Spleen (tissue), 11 donors: ENCODE data around the gene MIS18BP1. TPM values are rescaled to one million over a fixed set of nuclear protein-coding genes. Genes with fewer than 3 reads are reported as not detected.
"Not testable (repeated sequence)": the region's sequence is repeated elsewhere in the genome, so short reads cannot be mapped to it uniquely, and the experiment has no call there.

Experiments used
- DNase-seq: peaks from one replicate; pipeline ENCODE4 v3.0.0-alpha.2; 2020
- H3K27ac ChIP-seq, 8 donors: fragments of 200-600 bp; sonication (generic) in 7 of 8; 1 replicate in 4 of 8; 2 replicates in 4 of 8; pipeline versions ENCODE4 v1.5.0 to v1.8.0; 2016 to 2021; ENCODE audit warnings: inconsistent platforms in 4 of 8, mild to moderate bottlenecking in 4 of 8, moderate library complexity in 1 of 8
- H3K27me3 ChIP-seq, 7 donors: fragments of 200-600 bp; sonication (generic) in 6 of 7; replicated peaks in 1 of 7; 1 replicate in 4 of 7; 2 replicates in 3 of 7; pipeline versions ENCODE4 v1.5.0 to v1.8.0; 2016 to 2021; ENCODE audit warnings: inconsistent platforms in 3 of 7, mild to moderate bottlenecking in 1 of 7
- H3K36me3 ChIP-seq, 6 donors: fragments of 200-600 bp; sonication (generic) in 5 of 6; 1 replicate in 4 of 6; 2 replicates in 2 of 6; pipeline versions ENCODE4 v1.5.0 to v1.8.0; 2016 to 2021; ENCODE audit warnings: inconsistent platforms in 2 of 6
- H3K4me1 ChIP-seq, 6 donors: fragments of 200-600 bp; sonication (generic) in 5 of 6; 1 replicate in 3 of 6; 2 replicates in 3 of 6; pipeline versions ENCODE4 v1.5.0 to v1.8.0; 2016 to 2021; ENCODE audit warnings: inconsistent platforms in 3 of 6
- H3K4me3 ChIP-seq, 8 donors: fragments of 200-600 bp; sonication (generic) in 7 of 8; 1 replicate in 4 of 8; 2 replicates in 4 of 8; pipeline versions ENCODE4 v1.5.0 to v1.8.0; 2016 to 2021; ENCODE audit warnings: inconsistent platforms in 4 of 8, mild to moderate bottlenecking in 4 of 8, moderate library complexity in 2 of 8
- H3K9me3 ChIP-seq, 8 donors: fragments of 200-600 bp; sonication (generic) in 7 of 8; 1 replicate in 4 of 8; 2 replicates in 4 of 8; pipeline versions ENCODE4 v1.5.0 to v1.8.0; 2016 to 2021; ENCODE audit warnings: inconsistent platforms in 4 of 8
- POLR2A ChIP-seq, 3 donors: fragments of 450-650 bp; IDR thresholded peaks; one replicate each; pipeline ENCODE4 v1.5.1; 2017; ENCODE audit warnings: antibody characterized with exemption in 3 of 3, mild to moderate bottlenecking in 1 of 3
- POLR2AphosphoS5 ChIP-seq, 3 donors: sonication (generic); formaldehyde crosslinking; IDR thresholded peaks; one replicate each; pipeline ENCODE4 v1.5.1; 2017; ENCODE audit warnings: antibody characterized with exemption in 3 of 3
- WGBS, 5 donors: extraction: QIAGEN DNeasy Blood & Tissue Kit in 3 of 5; methylation state at CpG; one replicate each; pipeline versions ENCODE4 v1.1.5 to v1.1.7; 2013 to 2018; 5-methylcytosine and 5-hydroxymethylcytosine counted together
- intact Hi-C: fragments of 100-400 bp; cut with DNase I; formaldehyde crosslinking; loops from one replicate; pipeline ENCODE4 v1.15.0; 2023; ENCODE audit warnings: low total_unique reads
- polyA plus RNA-seq, 3 donors: library from polyadenylated mRNA; stranded (reverse); fragments of 200-250 nt; gene quantifications; one replicate each; pipeline ENCODE4 v1.2.1, GENCODE V29; 2013
- total RNA-seq, 7 donors: library from RNA; depleted of rRNA in 3 of 7; stranded (reverse); fragments of >200 nt in 3 of 7; fragmentation: NEBNext Ultra II Directional in 4 of 7; extraction: Animal tissue kit (Norgen Biotek cat#: 25700) in 4 of 7; gene quantifications; one replicate each; pipeline versions ENCODE4 v1.1.0 to v1.2.1, GENCODE V29; 2016 to 2021
- TF ChIP-seq, protein P1 (sequence below), 11 experiments: fragments of 200-600 bp in 7 of 11; fragments of 450-650 bp in 4 of 11; sonication (generic) in 4 of 11; IDR thresholded peaks in 8 of 11; conservative IDR thresholded peaks in 3 of 11; 1 replicate in 7 of 11; 2 replicates in 4 of 11; pipeline versions ENCODE4 v1.4.0 to v1.8.0; 2016 to 2021; ENCODE audit warnings: antibody characterized with exemption in 11 of 11, inconsistent platforms in 4 of 11, mild to moderate bottlenecking in 1 of 11
- donor health status: healthy with polysubstance abuse.
- donor health status: DM: no; HTN: no; CAD: no; lungs with moderate emphysema.
- donor health status: DM: no; HTN: no; CAD: no.
- donor health status: Bipolar disorder and iron deficiency.
- donor health status: healthy.
- donor health status: DM: no; HTN: no; CAD: no.
- donor health status: DM: yes; HTN: yes; CAD: no.

The MIS18BP1 gene
- total and polyA plus RNA-seq, 10 donors, result 12.8 to 86.3 (median 44.8) TPM

DNA sequence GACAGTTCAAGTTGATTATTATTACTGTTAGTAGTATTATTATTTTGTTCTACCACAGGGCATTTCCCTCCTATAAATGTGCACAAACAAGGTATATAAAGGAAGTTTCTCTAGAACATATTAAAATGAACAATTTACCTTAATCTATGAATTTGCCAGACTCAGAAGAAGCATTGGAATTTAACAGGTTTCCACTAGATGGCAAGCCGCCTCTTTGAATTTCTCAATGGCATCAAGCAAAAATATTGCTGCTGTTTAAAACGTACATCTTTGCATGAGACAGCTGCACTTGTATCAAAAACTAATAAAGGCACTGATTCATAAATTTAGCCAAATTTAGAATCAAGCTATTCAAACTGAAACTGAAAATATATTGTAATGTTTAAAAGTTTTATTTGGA lies 34.6 kb upstream of the MIS18BP1 start:
- H3K27me3 ChIP-seq, result no peaks in the 10 kb centered on the region
- no peaks in the 10 kb centered on the region for H3K36me3 ChIP-seq
- intact Hi-C loops, result no loop called here
- H3K4me1 ChIP-seq, result no peaks in the 10 kb centered on the region
- no peak for DNase-seq
- peaks cover 0 to 10% (median 5%) of the 10 kb centered on the region in 8 donors for H3K9me3 ChIP-seq
- no peak overlapping the region for H3K4me3 ChIP-seq
- WGBS, 5 donors, result 57 to 75% (median 65%) methylated on average over 2 of the region's 2 CpGs
- TF ChIP-seq, protein P1, sequence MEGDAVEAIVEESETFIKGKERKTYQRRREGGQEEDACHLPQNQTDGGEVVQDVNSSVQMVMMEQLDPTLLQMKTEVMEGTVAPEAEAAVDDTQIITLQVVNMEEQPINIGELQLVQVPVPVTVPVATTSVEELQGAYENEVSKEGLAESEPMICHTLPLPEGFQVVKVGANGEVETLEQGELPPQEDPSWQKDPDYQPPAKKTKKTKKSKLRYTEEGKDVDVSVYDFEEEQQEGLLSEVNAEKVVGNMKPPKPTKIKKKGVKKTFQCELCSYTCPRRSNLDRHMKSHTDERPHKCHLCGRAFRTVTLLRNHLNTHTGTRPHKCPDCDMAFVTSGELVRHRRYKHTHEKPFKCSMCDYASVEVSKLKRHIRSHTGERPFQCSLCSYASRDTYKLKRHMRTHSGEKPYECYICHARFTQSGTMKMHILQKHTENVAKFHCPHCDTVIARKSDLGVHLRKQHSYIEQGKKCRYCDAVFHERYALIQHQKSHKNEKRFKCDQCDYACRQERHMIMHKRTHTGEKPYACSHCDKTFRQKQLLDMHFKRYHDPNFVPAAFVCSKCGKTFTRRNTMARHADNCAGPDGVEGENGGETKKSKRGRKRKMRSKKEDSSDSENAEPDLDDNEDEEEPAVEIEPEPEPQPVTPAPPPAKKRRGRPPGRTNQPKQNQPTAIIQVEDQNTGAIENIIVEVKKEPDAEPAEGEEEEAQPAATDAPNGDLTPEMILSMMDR (IDR thresholded peaks at IDR 0.05 in 8 of 11, conservative IDR thresholded peaks at IDR 0.05 in 3 of 11), result no peak
- TF ChIP-seq POLR2A (IDR thresholded peaks at IDR 0.05) (no peak), POLR2AphosphoS5 (IDR thresholded peaks at IDR 0.05) (no peak)
- H3K27ac ChIP-seq, result no peak overlapping the region

DNA sequence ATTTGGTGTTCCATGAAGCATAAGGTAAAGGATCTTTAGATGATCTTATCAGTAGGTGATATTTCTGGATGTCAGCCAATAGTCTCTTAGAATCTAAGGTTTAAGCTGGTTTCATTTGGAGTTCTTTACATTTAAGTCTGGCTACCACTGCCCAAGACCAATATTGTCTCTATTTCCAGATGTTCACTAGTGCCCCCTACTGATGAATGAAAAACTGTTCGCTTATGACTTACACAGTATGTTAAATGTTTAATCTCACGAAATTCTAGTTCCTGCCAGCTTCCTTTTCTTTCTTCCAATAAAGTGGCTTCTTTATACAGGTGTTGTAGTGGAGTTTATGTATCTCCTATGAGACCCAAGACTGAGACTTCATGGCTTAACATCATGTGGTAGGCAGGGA lies 31.8 kb upstream of the MIS18BP1 start:
- 68 to 86% (median 85%) methylated on average over 2 of the region's 2 CpGs for WGBS, 5 donors
- Histone ChIP-seq H3K4me1 (no peaks in the 10 kb centered on the region), H3K36me3 (no peaks in the 10 kb centered on the region), H3K27me3 (no peaks in the 10 kb centered on the region), H3K9me3 (peaks cover 0 to 34% (median 24%) of the 10 kb centered on the region in 8 donors), H3K27ac (no peak overlapping the region), H3K4me3 (no peak overlapping the region)
- TF ChIP-seq POLR2A (IDR thresholded peaks at IDR 0.05) (no peak), POLR2AphosphoS5 (IDR thresholded peaks at IDR 0.05) (no peak)
- TF ChIP-seq, protein P1 (IDR thresholded peaks at IDR 0.05 in 8 of 11, conservative IDR thresholded peaks at IDR 0.05 in 3 of 11), result no peak
- DNase-seq, result no peak
- intact Hi-C loops, result no loop called here

DNA sequence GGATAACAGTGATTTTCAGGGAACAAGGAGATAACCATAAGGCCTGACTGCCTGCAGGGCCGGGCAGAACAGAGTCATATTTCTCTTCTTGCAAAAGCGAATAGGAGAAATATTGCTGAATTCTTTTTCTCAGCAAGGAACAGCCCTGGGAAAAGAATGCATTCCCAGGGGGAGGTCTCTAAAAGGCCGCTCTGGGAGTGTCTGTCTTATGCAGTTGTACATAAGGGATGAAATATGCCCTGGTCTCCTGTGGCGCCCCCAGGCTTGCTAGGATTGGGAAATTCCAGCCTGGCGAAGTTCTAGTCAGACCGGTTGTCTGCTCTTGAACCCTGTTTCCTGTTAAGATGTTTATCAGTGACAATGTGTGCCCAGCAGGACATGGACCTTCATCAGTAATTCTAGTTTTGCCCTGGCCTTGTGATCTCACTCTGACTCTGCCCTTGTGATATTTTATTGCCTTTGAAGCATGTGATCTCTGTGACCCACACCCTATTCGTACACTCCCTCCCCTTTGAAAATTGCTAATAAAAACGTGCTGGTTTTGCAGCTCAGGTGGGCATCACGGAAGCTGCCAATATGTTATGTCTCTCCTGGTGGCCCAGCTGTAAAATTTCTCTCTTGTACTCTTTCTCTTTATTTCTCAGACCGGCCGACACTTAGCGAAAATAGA lies 28.9 kb upstream of the MIS18BP1 start:
- H3K4me1 ChIP-seq, intact Hi-C loops, H3K36me3 ChIP-seq, DNase-seq, H3K27ac ChIP-seq, H3K4me3 ChIP-seq, H3K27me3 ChIP-seq: not testable (repeated sequence)
- peaks cover 0 to 34% (median 24%) of the 10 kb centered on the region in 8 donors for H3K9me3 ChIP-seq
- WGBS, 5 donors, result 84 to 91% (median 88%) methylated on average over 12 of the region's 12 CpGs

GRCh38 chr14:45271858-45272537 lies 19.0 kb upstream of the MIS18BP1 start:
- Histone ChIP-seq H3K36me3 (no peaks in the 10 kb centered on the region), H3K27me3 (no peaks in the 10 kb centered on the region), H3K4me1 (no peaks in the 10 kb centered on the region), H3K4me3 (no peak overlapping the region), H3K27ac (no peak overlapping the region), H3K9me3 (no peaks in the 10 kb centered on the region)
- 89 to 96% (median 92%) methylated on average over 6 of the region's 6 CpGs for WGBS, 5 donors
- intact Hi-C loops, result no loop called here
- no peak for TF ChIP-seq POLR2A (IDR thresholded peaks at IDR 0.05)
- TF ChIP-seq, protein P1 (IDR thresholded peaks at IDR 0.05 in 8 of 11, conservative IDR thresholded peaks at IDR 0.05 in 3 of 11), result no peak
- TF ChIP-seq POLR2AphosphoS5 (IDR thresholded peaks at IDR 0.05), result no peak
- DNase-seq, result no peak
